Cardiac muscle cell (in vitro differentiated cells and primary cell): Measurements from ENCODE around the gene TEX14. TPM values are rescaled to one million over a fixed set of nuclear protein-coding genes. Genes with fewer than 3 reads are reported as not detected.
A peak's percentile ranks its signal among the peaks of the same experiment; 100 is the strongest.

Experiments used
- DNase-seq, 2 donors: peaks; one replicate each; pipeline versions ENCODE4 v3.0.0 to v3.0.0-alpha.2; 2010 to 2017; ENCODE audit warnings: low read depth in 1 of 2, low spot score in 1 of 2
- H3K27ac ChIP-seq: fragments of 200-600 bp; sonication (generic); 2 replicates; pipeline ENCODE4 v1.5.1; 2016
- H3K27me3 ChIP-seq: fragments of 200-600 bp; sonication (generic); 2 replicates; pipeline ENCODE4 v1.6.0; 2016; ENCODE audit warnings: control low read depth
- H3K36me3 ChIP-seq: fragments of 200-600 bp; sonication (generic); 2 replicates; pipeline ENCODE4 v1.5.1; 2016; ENCODE audit warnings: control low read depth
- H3K4me1 ChIP-seq: fragments of 200-600 bp; sonication (generic); 2 replicates; pipeline ENCODE4 v1.8.1; 2017; ENCODE audit warnings: low read depth, mild to moderate bottlenecking, mixed run types
- H3K4me3 ChIP-seq: fragments of 200-600 bp; sonication (generic); 2 replicates; pipeline ENCODE4 v1.5.1; 2016; ENCODE audit warnings: mild to moderate bottlenecking
- H3K9me3 ChIP-seq: fragments of 200-600 bp; sonication (generic); 2 replicates; pipeline ENCODE4 v1.5.1; 2017; ENCODE audit warnings: low read depth, mild to moderate bottlenecking, control low read depth
- polyA plus RNA-seq: library from polyadenylated mRNA; unstranded; fragments of >200 nt; fragmentation: Nextera tagmentation; extraction: Ambion mirVana; gene quantifications from 2 replicates; pipeline ENCODE4 v1.2.1, GENCODE V29; 2016
- total RNA-seq: library from RNA; depleted of rRNA; stranded (reverse); fragments of >200 nt; gene quantifications from 2 replicates; pipeline ENCODE4 v1.2.3, GENCODE V29; 2016
- TF ChIP-seq, protein P1 (sequence below): IDR thresholded peaks from 2 replicates; pipeline ENCODE4 v1.5.1; 2012; ENCODE audit warnings: low read depth, mild to moderate bottlenecking, low read length

Gene TEX14
- total and polyA plus RNA-seq, 2 experiments from 2014 or later, result 0.32 to 0.60 TPM

DNA sequence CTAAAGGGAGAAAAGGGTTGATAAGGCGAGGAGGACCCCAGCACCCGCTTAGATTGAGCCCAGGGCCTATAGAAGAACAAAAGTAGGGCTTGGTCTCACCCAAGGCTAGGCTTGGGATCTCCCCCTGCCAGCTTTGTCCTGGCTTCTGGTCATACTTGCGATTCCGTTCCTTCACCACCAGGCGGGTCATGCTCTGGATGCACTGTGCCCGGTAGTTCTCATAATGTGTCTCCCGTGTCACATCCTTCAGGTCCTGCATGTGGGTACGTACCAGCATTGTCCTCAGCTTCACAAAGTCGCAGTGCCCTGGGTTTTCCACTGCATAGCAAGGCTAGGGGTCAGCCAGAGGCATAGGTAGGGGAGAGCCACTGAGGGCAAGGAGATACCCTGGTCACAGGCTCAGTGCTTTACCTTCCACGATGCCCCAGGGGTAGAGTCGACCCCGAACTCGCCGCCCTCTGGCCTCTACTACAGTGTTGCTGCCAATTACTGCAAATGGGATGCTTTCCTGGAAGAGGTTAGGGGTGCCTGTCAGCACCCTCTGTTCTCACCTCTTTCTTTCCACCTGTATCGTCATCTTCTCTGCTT, 170.9 kb downstream of the TEX14 start:
- Histone ChIP-seq H3K4me1 (peaks cover 9% of the 10 kb centered on the region), H3K4me3 (no peak overlapping the region), H3K27me3 (no peaks in the 10 kb centered on the region), H3K27ac (no peak overlapping the region), H3K36me3 (no peaks in the 10 kb centered on the region), H3K9me3 (no peaks in the 10 kb centered on the region)
- peak; percentile 43 to 52 for DNase-seq
- TF ChIP-seq, protein P1, sequence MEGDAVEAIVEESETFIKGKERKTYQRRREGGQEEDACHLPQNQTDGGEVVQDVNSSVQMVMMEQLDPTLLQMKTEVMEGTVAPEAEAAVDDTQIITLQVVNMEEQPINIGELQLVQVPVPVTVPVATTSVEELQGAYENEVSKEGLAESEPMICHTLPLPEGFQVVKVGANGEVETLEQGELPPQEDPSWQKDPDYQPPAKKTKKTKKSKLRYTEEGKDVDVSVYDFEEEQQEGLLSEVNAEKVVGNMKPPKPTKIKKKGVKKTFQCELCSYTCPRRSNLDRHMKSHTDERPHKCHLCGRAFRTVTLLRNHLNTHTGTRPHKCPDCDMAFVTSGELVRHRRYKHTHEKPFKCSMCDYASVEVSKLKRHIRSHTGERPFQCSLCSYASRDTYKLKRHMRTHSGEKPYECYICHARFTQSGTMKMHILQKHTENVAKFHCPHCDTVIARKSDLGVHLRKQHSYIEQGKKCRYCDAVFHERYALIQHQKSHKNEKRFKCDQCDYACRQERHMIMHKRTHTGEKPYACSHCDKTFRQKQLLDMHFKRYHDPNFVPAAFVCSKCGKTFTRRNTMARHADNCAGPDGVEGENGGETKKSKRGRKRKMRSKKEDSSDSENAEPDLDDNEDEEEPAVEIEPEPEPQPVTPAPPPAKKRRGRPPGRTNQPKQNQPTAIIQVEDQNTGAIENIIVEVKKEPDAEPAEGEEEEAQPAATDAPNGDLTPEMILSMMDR, result peak; percentile 50

DNA sequence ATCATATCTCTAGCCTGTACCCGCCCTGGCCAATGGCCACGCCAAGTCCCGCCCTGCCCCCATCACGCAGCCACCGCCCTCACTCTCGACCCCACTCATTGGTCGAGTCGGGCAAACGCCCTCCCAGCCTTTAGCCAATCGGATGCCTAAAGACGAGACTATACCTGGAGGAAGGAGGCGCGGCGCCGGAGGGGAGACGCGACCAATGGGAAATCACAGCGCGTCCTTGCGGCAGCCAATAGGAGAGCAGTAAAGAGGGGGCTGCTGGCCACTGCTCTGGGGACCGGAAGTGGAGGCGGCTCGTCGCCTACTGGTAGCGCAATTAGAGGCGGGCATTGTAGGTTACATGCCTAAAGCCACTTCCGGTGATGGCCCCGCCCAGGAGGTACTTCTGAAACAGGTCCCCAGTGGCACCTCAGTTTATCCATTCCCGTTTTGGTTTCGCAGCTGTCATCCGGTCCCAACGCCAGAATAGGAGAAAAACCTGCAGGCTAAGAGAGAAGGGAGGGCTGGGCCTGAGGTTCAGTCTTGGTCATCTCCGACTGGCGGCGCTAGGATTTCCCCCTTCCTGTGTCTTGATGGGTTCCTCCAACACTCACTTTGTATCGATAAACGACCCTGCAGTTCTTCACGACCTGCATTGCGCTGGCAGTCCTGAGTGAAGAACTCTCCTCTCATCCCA, 173.8 kb downstream of the TEX14 start:
- H3K36me3 ChIP-seq, result no peaks in the 10 kb centered on the region
- TF ChIP-seq, protein P1, result no peak
- peak overlapping the region; percentile 89 for H3K4me3 ChIP-seq
- no peaks in the 10 kb centered on the region for H3K9me3 ChIP-seq
- H3K4me1 ChIP-seq, result peaks cover 13% of the 10 kb centered on the region
- no peaks in the 10 kb centered on the region for H3K27me3 ChIP-seq
- H3K27ac ChIP-seq, result peak overlapping the region; percentile 95
- DNase-seq, result peak; percentile 100

DNA sequence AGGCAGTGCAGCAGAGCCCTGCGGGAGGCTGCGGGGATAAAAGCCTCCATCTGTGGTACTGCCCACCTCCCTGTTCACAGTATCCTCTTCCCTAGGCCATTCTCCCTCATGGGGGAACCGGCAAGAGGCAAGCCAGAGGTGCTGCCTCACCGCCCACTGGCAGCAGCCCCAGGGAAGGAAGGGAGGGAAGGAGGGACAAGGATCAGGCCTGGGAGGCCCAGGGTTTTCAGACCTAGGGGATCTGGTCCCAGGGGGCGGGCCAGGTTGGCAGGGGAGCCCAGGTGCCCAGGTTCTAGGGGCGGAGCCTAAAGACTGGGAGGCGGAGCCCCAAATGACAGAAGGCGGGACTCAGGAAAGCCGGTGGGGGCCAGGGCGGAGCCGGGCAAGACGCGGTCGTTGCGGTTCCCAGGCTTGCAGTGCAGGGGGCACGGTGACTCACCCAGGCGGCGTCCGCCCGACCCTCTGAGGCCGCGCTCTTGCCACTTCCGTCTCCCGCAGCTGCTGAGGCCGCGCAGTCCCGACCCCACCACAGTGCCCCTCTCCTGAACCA, 174.4 kb downstream of the TEX14 start:
- no peak for DNase-seq
- Histone ChIP-seq H3K27ac (peak overlapping the region; percentile 95), H3K9me3 (no peaks in the 10 kb centered on the region), H3K36me3 (no peaks in the 10 kb centered on the region), H3K4me3 (peak overlapping the region; percentile 78), H3K27me3 (no peaks in the 10 kb centered on the region), H3K4me1 (peaks cover 13% of the 10 kb centered on the region)
- TF ChIP-seq, protein P1, result no peak

DNA sequence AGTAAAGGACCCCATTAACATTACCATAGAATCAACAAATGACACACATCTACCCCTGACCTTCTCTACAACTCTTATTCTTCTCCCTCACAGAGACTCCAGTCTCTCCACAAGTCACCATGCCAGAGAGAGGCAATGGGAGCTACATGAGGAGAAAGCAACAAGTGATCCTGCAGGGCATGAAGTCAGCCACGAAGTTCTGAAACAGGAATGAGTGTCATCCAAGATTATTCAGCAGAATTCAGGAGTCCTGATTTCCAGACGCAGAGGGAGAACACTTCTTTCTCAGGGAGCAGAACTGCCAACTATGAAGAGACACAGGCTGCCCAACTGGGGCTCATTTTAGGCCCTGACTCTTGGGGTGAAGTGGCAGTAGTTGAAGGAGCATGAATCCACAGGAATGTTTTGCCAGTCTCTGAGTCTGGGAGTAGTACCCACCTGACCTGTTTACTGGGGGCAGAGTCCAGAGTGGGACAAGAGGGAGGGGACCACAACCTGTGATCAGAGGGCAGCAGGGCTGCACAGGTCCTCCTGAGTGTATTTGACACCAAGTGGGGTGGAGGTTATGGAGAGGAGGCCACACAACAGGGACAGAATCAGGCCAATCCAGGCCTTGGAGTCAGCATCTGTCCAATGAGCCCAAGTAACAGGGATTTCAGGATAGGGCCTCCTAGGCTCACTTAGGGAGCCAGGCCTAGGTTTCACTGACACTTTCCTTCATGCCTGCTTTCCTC, 175.0 kb downstream of the TEX14 start:
- TF ChIP-seq, protein P1, result no peak
- Histone ChIP-seq H3K27me3 (no peaks in the 10 kb centered on the region), H3K9me3 (no peaks in the 10 kb centered on the region), H3K27ac (peak overlapping the region; percentile 95), H3K4me3 (peak overlapping the region; percentile 78), H3K36me3 (no peaks in the 10 kb centered on the region), H3K4me1 (peaks cover 13% of the 10 kb centered on the region)
- DNase-seq, result no peak

DNA sequence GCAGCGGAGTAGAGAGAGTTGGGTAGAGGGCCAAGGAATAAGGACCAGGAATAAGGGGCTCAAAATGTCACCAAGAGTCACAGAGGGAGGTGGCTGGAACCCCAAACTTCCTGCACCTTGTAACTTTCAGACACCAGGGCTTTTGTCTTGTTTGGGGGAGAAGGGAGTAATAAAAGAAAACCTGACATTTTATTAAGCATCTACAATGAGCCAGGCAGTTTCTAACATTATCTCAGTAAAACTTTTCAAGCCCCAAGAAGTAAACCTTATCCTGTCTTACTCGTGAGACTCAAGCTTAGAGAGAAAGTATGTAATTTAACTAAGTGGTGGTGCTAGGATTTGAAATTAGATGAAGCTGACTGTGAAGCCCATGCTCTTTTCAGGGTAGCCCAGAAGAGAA, 176.6 kb downstream of the TEX14 start:
- Histone ChIP-seq H3K4me1 (peaks cover 13% of the 10 kb centered on the region), H3K9me3 (no peaks in the 10 kb centered on the region), H3K27me3 (no peaks in the 10 kb centered on the region), H3K4me3 (no peak overlapping the region), H3K36me3 (peaks cover 6% of the 10 kb centered on the region), H3K27ac (peak overlapping the region; percentile 22)
- TF ChIP-seq, protein P1, result no peak
- no peak for DNase-seq
